H1 (cell line): ENCODE data around the gene YIF1A. TPM values are rescaled to one million over a fixed set of nuclear protein-coding genes. Genes with fewer than 3 reads are reported as not detected.

Experiments
- CTCF ChIA-PET: fragments of 300-600 bp; sonication (Branson Sonifier 250); formaldehyde crosslinking; loops from one replicate; lab custom pipeline; 2021; ENCODE audit not compliant: partially characterized antibody; lab: Charles Lee
- POLR2A ChIA-PET: fragments of 300-600 bp; sonication (Branson Sonifier 250); formaldehyde crosslinking; loops from one replicate; lab custom pipeline; 2021; ENCODE audit warnings: inconsistent platforms; ENCODE audit not compliant: partially characterized antibody; lab: Charles Lee
- DNase-seq, 2 experiments: peaks; one replicate each; pipeline versions ENCODE4 v3.0.0 to v3.0.0-alpha.2; 2010 to 2022; ENCODE audit warnings: low spot score in 2 of 2, low read depth in 1 of 2, mixed read lengths in 1 of 2
- FAIRE-seq: peaks from 2 replicates; lab custom pipeline; 2011; peaks lifted over from hg19 to GRCh38; lab: Jason Lieb, UNC
- H2AFZ ChIP-seq: 2 replicates; pipeline ENCODE4 v1.8.1; 2012; ENCODE audit warnings: low read length, inconsistent platforms
- H2AK5ac ChIP-seq: 2 replicates; pipeline ENCODE4 v1.6.1; 2013; ENCODE audit warnings: low read depth, low read length
- H2BK120ac ChIP-seq: replicated peaks from 2 replicates; pipeline ENCODE3; 2013; ENCODE audit warnings: low read depth, low read length, inconsistent platforms
- H2BK12ac ChIP-seq: 2 replicates; pipeline ENCODE4 v1.6.1; 2013; ENCODE audit warnings: low read depth, low read length
- H2BK15ac ChIP-seq: 2 replicates; pipeline ENCODE4 v1.6.1; 2013; ENCODE audit warnings: low read length
- H2BK20ac ChIP-seq: 2 replicates; pipeline ENCODE4 v1.6.1; 2013; ENCODE audit warnings: low read length
- H2BK5ac ChIP-seq: 2 replicates; pipeline ENCODE4 v1.6.1; 2013; ENCODE audit warnings: low read depth, low read length
- H3K14ac ChIP-seq: 2 replicates; pipeline ENCODE4 v1.6.1; 2013; ENCODE audit warnings: inconsistent platforms; ENCODE audit not compliant: insufficient read length
- H3K18ac ChIP-seq: 2 replicates; pipeline ENCODE4 v1.6.1; 2013; ENCODE audit warnings: low read length; ENCODE audit errors: extremely low read depth
- H3K23ac ChIP-seq: 2 replicates; pipeline ENCODE4 v1.6.1; 2013; ENCODE audit warnings: inconsistent platforms; ENCODE audit not compliant: insufficient read length
- H3K23me2 ChIP-seq: 2 replicates; pipeline ENCODE4 v1.6.1; 2013; ENCODE audit warnings: low read depth, low read length
- H3K27ac ChIP-seq: 2 replicates; pipeline ENCODE4 v1.6.1; 2011; ENCODE audit warnings: low read depth, low read length, inconsistent platforms
- H3K27me3 ChIP-seq, 4 experiments: replicated peaks in 1 of 4; 1 replicate in 1 of 4; 2 replicates in 3 of 4; pipeline versions ENCODE4 v1.6.1 to v1.8.1; 2011 to 2013; ENCODE audit warnings: low read length in 3 of 4, mild to moderate bottlenecking in 3 of 4, inconsistent platforms in 2 of 4, mixed read lengths in 2 of 4, moderate library complexity in 1 of 4; ENCODE audit not compliant: control insufficient read depth in 3 of 4, insufficient read depth in 3 of 4; ENCODE audit errors: extremely low read depth in 1 of 4
- H3K36me3 ChIP-seq, 4 experiments: 2 replicates each; pipeline versions ENCODE4 v1.6.1 to v1.8.1; 2011 to 2013; ENCODE audit warnings: mild to moderate bottlenecking in 4 of 4, low read length in 3 of 4, moderate library complexity in 2 of 4, control low read depth in 1 of 4, inconsistent platforms in 1 of 4; ENCODE audit not compliant: insufficient read depth in 4 of 4, control insufficient read depth in 2 of 4
- H3K4ac ChIP-seq: replicated peaks from 2 replicates; pipeline ENCODE3; 2013; ENCODE audit warnings: low read length, low read depth, mixed read lengths, inconsistent platforms; ENCODE audit not compliant: insufficient read length
- H3K4me1 ChIP-seq, 4 experiments: replicated peaks in 1 of 4; 1 replicate in 1 of 4; 2 replicates in 3 of 4; pipeline versions ENCODE4 v1.6.1 to v1.8.1; 2011 to 2013; ENCODE audit warnings: low read length in 3 of 4, inconsistent platforms in 2 of 4, mixed read lengths in 1 of 4; ENCODE audit not compliant: insufficient read depth in 4 of 4, control insufficient read depth in 3 of 4
- H3K4me2 ChIP-seq, 2 experiments: 2 replicates each; pipeline versions ENCODE4 v1.6.1 to v1.8.1; 2011 to 2013; ENCODE audit warnings: low read depth in 2 of 2, low read length in 2 of 2, control low read depth in 1 of 2, inconsistent platforms in 1 of 2, mild to moderate bottlenecking in 1 of 2; ENCODE audit not compliant: insufficient read depth in 1 of 2
- H3K4me3 ChIP-seq, 4 experiments: fragments of 200-600, 300-600 bp in 1 of 4; sonication (generic), shearing (Covaris generic), sonication (Bioruptor Twin) in 1 of 4; 2 replicates each; pipeline versions ENCODE4 v1.5.1 to v1.8.1; 2011 to 2016; ENCODE audit warnings: low read length in 4 of 4, low read depth in 3 of 4, control low read depth in 2 of 4, inconsistent platforms in 2 of 4, mild to moderate bottlenecking in 2 of 4, mixed read lengths in 1 of 4, moderate library complexity in 1 of 4; ENCODE audit not compliant: insufficient read depth in 2 of 4; ENCODE audit errors: extremely low read depth in 1 of 4
- H3K56ac ChIP-seq: replicated peaks from 2 replicates; pipeline ENCODE3; 2013; ENCODE audit warnings: low read depth, mild to moderate bottlenecking, mixed read lengths, low read length, inconsistent platforms; ENCODE audit not compliant: insufficient read length
- H3K79me1 ChIP-seq: 2 replicates; pipeline ENCODE4 v1.6.1; 2013; ENCODE audit warnings: low read depth, low read length, control low read depth
- H3K79me2 ChIP-seq, 2 experiments: 2 replicates each; pipeline versions ENCODE4 v1.6.1 to v1.8.1; 2012 to 2013; ENCODE audit warnings: low read length in 2 of 2, mild to moderate bottlenecking in 2 of 2, inconsistent platforms in 1 of 2; ENCODE audit not compliant: insufficient read depth in 2 of 2, control insufficient read depth in 1 of 2
- H3K9ac ChIP-seq, 4 experiments: replicated peaks in 1 of 4; 1 replicate in 1 of 4; 2 replicates in 3 of 4; pipeline versions ENCODE4 v1.6.1 to v1.8.1; 2011 to 2013; ENCODE audit warnings: low read depth in 3 of 4, low read length in 3 of 4, control low read depth in 2 of 4, mild to moderate bottlenecking in 2 of 4, moderate library complexity in 2 of 4, inconsistent platforms in 1 of 4; ENCODE audit errors: extremely low read depth in 1 of 4
- H3K9me3 ChIP-seq, 2 experiments: 2 replicates each; pipeline versions ENCODE4 v1.6.1 to v1.8.1; 2012 to 2013; ENCODE audit warnings: mild to moderate bottlenecking in 2 of 2, moderate library complexity in 2 of 2, control low read depth in 1 of 2, inconsistent platforms in 1 of 2, low read depth in 1 of 2, low read length in 1 of 2, mixed read lengths in 1 of 2; ENCODE audit not compliant: insufficient read depth in 2 of 2
- H4K20me1 ChIP-seq, 2 experiments: replicated peaks in 1 of 2; 2 replicates each; pipeline versions ENCODE3 to v1.8.1; 2011 to 2013; ENCODE audit warnings: inconsistent platforms in 2 of 2, low read length in 2 of 2, mild to moderate bottlenecking in 1 of 2; ENCODE audit not compliant: insufficient read depth in 2 of 2, control insufficient read depth in 1 of 2
- H4K5ac ChIP-seq: 2 replicates; pipeline ENCODE4 v1.6.1; 2013; ENCODE audit warnings: low read length, low read depth, mixed read lengths, inconsistent platforms; ENCODE audit not compliant: insufficient read length
- H4K8ac ChIP-seq: 2 replicates; pipeline ENCODE4 v1.8.0; 2013; ENCODE audit warnings: mild to moderate bottlenecking, moderate library complexity, low read length, inconsistent platforms; ENCODE audit not compliant: insufficient read depth; ENCODE audit errors: extremely low read depth
- H4K91ac ChIP-seq: replicated peaks from 2 replicates; pipeline ENCODE3; 2013; ENCODE audit warnings: low read length, mixed read lengths, inconsistent platforms; ENCODE audit not compliant: insufficient read length
- CBX8 ChIP-seq: fragments of 300-800, 300-1000 bp; sonication (generic); IDR thresholded peaks from 2 replicates; pipeline ENCODE4 v1.7.1; 2016; ENCODE audit warnings: low read depth, low read length, borderline replicate concordance
- KDM1A ChIP-seq: fragments of 200-600, 300-600 bp; sonication (generic); IDR thresholded peaks from 2 replicates; pipeline ENCODE4 v1.7.1; 2016; ENCODE audit warnings: mild to moderate bottlenecking, low read length, borderline replicate concordance
- SIN3A ChIP-seq, 2 experiments: IDR thresholded peaks in 1 of 2; conservative IDR thresholded peaks in 1 of 2; 2 replicates each; pipeline ENCODE4 v1.6.1; 2011 to 2012; ENCODE audit warnings: low read length in 2 of 2, improper control_type of control experiment in 1 of 2, low read depth in 1 of 2, mild to moderate bottlenecking in 1 of 2
- SP4 ChIP-seq: IDR thresholded peaks from 2 replicates; pipeline ENCODE4 v1.6.1; 2012; ENCODE audit warnings: low read length, inconsistent platforms
- TAF1 ChIP-seq: IDR thresholded peaks from 2 replicates; pipeline ENCODE4 v1.6.1; 2011; ENCODE audit warnings: mild to moderate bottlenecking, low read depth, low read length
- WGBS, 2 experiments: shearing (Covaris generic) in 1 of 2; methylation state at CpG; one replicate each; pipeline versions ENCODE4 v1.1.6 to v1.1.7; 2013 to 2015; ENCODE audit warnings: low lambda C conversion rate in 2 of 2, mixed read lengths in 2 of 2, inconsistent platforms in 1 of 2, low coverage in 1 of 2, missing lambda C conversion rate in 1 of 2; ENCODE audit not compliant: insufficient replicate concordance in 2 of 2, insufficient coverage in 1 of 2, insufficient read length in 1 of 2; ENCODE audit errors: extremely low coverage in 1 of 2, missing lambda C conversion rate in 1 of 2; 5-methylcytosine and 5-hydroxymethylcytosine counted together
- polyA plus RNA-seq, 7 experiments: library from polyadenylated mRNA; depleted of rRNA in 3 of 7; stranded (reverse) in 5 of 7; unstranded in 2 of 7; fragments of >200 nt in 5 of 7; fragments of 200-250 nt in 2 of 7; gene quantifications; 1 replicate in 5 of 7; 2 replicates in 1 of 7; 4 replicates in 1 of 7; pipeline versions ENCODE4 v1.2.1 to v1.2.3, GENCODE V29; 2011 to 2013; ENCODE audit warnings: missing spikeins in 2 of 7, mixed read lengths in 2 of 7
- total RNA-seq: library from RNA; stranded (reverse); fragmentation: NEBNext Ultra II Directional; extraction: Animal tissue kit (Norgen Biotek cat#: 25700); gene quantifications from 2 replicates; pipeline ENCODE4 v1.2.1, GENCODE V29; 2021
- TF ChIP-seq, protein P1 (sequence below): IDR thresholded peaks from 2 replicates; pipeline ENCODE4 v1.6.1; 2011; ENCODE audit warnings: low read depth, mild to moderate bottlenecking, low read length; ENCODE audit not compliant: insufficient read depth
- TF ChIP-seq, protein P2 (sequence below), 3 experiments: IDR thresholded peaks; 1 replicate in 2 of 3; 2 replicates in 1 of 3; pipeline versions ENCODE4 v1.5.1 to v1.6.1; 2011; ENCODE audit warnings: low read length in 3 of 3, mild to moderate bottlenecking in 3 of 3, inconsistent platforms in 2 of 3, low read depth in 1 of 3, moderate library complexity in 1 of 3; ENCODE audit not compliant: insufficient read depth in 1 of 3; ENCODE audit errors: control extremely low read depth in 1 of 3

YIF1A gene
- total and polyA plus RNA-seq, 2 of the 8 experiments (the other 6 are each of a cell fraction or from before 2014, with no cell fraction given) = 70.1 to 178 TPM

DNA sequence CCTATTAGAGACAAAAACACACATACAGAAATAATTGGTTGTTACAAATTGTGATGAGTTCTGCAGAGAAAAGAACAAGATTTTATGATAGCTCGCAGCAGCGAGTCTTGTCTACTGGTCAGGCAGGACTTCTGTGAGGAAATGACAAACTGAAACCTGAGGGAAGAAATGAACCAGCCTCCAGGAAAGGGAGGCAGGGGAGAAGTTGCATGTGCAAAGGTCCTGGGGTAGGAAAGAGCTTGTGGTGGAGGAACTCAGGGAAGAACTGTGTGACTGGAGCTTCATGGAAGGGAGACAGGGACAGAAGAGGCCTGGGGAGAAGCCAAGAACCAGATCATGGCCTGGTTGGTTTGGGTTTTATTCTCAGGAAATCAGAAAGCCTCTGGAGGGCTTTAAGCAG lies 29.7 kb downstream of the YIF1A start:
- peaks cover 12 to 24% (median 17%) of the 10 kb centered on the region in 4 experiments; a peak in 7 of 8 replicates for H3K36me3 ChIP-seq
- peaks cover 0 to 5% of the 10 kb centered on the region in 2 experiments; a peak in 1 of 4 replicates for H3K79me2 ChIP-seq
- no peak overlapping the region for H2BK20ac ChIP-seq
- peaks cover 10% of the 10 kb centered on the region for H3K23me2 ChIP-seq
- H4K5ac ChIP-seq = no peak overlapping the region
- 90% methylated on average over 2 of the region's 2 CpGs; no CpG with 5 or more reads in 1 of the 2 experiments for WGBS, 2 experiments
- H3K4me3 ChIP-seq = peak overlapping the region in 1 of 4 experiments; percentile 92; a peak in 2 of 8 replicates
- H4K20me1 ChIP-seq = peaks cover 5 to 19% of the 10 kb centered on the region in 2 experiments
- H3K23ac ChIP-seq = no peak overlapping the region
- no peak overlapping the region for H2AFZ ChIP-seq
- CTCF ChIA-PET = interaction anchor here (0.6 to 1.5 kb wide), 7 partner anchors 7 to 304 kb away, joined by 3 to 8 read pairs (median 4); no protein-coding TSS in a partner anchor
- H3K9me3 ChIP-seq = no peaks in the 10 kb centered on the region
- no peak overlapping the region for H2BK120ac ChIP-seq
- no peak overlapping the region for H3K27ac ChIP-seq
- peak overlapping the region in 1 of 2 experiments; percentile 27; a peak in 1 of 4 replicates for H3K4me2 ChIP-seq
- no peak overlapping the region for H2BK5ac ChIP-seq
- peaks cover 0 to 5% (median 2%) of the 10 kb centered on the region in 4 experiments; a peak in 4 of 7 replicates for H3K4me1 ChIP-seq
- H3K27me3 ChIP-seq = peaks cover 0 to 3% (median 0%) of the 10 kb centered on the region in 4 experiments; a peak in 1 of 7 replicates
- H3K56ac ChIP-seq = no peak overlapping the region
- TF ChIP-seq KDM1A (peak; percentile 71; the same call in 1 of the 2 replicates), TAF1 (no peak), CBX8 (no peak), SP4 (no peak), SIN3A (conservative IDR thresholded peaks at IDR 0.05 in 1 of 2, IDR thresholded peaks at IDR 0.05 in 1 of 2; ENCODE audit: low read depth in 1 of 2, low read length in 2 of 2) (no peak)
- TF ChIP-seq, protein P1, sequence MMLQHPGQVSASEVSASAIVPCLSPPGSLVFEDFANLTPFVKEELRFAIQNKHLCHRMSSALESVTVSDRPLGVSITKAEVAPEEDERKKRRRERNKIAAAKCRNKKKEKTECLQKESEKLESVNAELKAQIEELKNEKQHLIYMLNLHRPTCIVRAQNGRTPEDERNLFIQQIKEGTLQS = no peak
- TF ChIP-seq, protein P2, sequence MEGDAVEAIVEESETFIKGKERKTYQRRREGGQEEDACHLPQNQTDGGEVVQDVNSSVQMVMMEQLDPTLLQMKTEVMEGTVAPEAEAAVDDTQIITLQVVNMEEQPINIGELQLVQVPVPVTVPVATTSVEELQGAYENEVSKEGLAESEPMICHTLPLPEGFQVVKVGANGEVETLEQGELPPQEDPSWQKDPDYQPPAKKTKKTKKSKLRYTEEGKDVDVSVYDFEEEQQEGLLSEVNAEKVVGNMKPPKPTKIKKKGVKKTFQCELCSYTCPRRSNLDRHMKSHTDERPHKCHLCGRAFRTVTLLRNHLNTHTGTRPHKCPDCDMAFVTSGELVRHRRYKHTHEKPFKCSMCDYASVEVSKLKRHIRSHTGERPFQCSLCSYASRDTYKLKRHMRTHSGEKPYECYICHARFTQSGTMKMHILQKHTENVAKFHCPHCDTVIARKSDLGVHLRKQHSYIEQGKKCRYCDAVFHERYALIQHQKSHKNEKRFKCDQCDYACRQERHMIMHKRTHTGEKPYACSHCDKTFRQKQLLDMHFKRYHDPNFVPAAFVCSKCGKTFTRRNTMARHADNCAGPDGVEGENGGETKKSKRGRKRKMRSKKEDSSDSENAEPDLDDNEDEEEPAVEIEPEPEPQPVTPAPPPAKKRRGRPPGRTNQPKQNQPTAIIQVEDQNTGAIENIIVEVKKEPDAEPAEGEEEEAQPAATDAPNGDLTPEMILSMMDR (IDR thresholded peaks at IDR 0.05; ENCODE audit: control extremely low read depth in 1 of 3, insufficient read depth in 1 of 3, low read depth in 1 of 3, low read length in 3 of 3) = no peak
- no peak overlapping the region for H4K91ac ChIP-seq
- POLR2A ChIA-PET = interaction anchor here (0.7 to 1.2 kb wide), 4 partner anchors 14 to 208 kb away, joined by 3 to 4 read pairs (median 3); no protein-coding TSS in a partner anchor
- no peak for FAIRE-seq
- H3K4ac ChIP-seq = no peak overlapping the region
- no peak overlapping the region for H4K8ac ChIP-seq
- H2BK12ac ChIP-seq = no peak overlapping the region
- H3K14ac ChIP-seq = no peak overlapping the region
- no peak overlapping the region for H2AK5ac ChIP-seq
- H2BK15ac ChIP-seq = no peak overlapping the region
- H3K79me1 ChIP-seq = no peaks in the 10 kb centered on the region
- no peak overlapping the region for H3K9ac ChIP-seq
- no peak for DNase-seq
- no peak overlapping the region for H3K18ac ChIP-seq
